ENCODE measurements around the gene ADH6. TPM values are rescaled to one million over a fixed set of nuclear protein-coding genes. Genes with fewer than 3 reads are reported as not detected.
"Not testable (repeated sequence)": the region's sequence is repeated elsewhere in the genome, so short reads cannot be mapped to it uniquely, and the experiment has no call there.

Gene ADH6
- total RNA-seq, 1 donor from 2014 or later: not detected

DNA sequence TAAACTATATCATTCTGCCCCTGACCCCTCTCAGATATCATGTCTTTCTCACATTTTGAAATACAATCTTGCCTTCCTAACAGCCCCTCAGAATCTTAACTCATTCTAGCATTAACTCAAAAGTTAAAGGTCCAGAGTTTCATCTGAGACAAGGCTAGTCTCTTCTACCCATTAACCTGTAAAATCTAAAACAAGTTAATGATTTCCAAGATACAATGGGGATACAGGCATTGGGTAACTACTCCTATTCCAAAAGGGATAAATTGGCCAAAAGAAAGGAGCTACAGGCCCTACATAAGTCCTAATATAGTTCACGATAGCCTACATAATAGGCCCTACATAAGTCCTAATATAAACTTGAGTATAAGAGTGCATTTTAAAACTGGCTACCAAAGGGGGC lies 18.9 kb downstream of the ADH6 start:
- POLR2A ChIA-PET: no interaction called here

DNA sequence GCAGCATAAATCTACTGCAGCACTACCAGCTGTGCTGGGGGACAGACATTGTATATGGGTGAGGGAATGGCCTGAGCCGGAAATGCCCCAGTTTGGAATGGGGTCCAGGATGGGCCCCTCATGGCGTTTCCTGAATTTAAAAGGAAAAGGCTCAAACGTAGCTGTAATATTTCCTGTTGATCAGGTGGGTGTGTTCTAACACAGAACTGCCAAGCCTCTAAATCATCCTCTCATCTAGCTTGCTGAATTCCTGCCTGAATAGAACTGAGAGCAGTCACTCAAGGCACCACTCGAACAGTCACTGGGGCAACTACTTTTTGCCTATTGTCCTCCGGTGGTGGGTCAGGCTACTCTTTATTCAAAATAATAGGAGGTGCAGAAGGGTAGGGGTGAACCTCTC lies 28.7 kb downstream of the ADH6 start:
- ATAC-seq (ENCODE audit: low read depth) (no peak), DNase-seq (no peak)
- no peak overlapping the region for H3K4me3 Mint-ChIP-seq
- TF ChIP-seq, protein P1, sequence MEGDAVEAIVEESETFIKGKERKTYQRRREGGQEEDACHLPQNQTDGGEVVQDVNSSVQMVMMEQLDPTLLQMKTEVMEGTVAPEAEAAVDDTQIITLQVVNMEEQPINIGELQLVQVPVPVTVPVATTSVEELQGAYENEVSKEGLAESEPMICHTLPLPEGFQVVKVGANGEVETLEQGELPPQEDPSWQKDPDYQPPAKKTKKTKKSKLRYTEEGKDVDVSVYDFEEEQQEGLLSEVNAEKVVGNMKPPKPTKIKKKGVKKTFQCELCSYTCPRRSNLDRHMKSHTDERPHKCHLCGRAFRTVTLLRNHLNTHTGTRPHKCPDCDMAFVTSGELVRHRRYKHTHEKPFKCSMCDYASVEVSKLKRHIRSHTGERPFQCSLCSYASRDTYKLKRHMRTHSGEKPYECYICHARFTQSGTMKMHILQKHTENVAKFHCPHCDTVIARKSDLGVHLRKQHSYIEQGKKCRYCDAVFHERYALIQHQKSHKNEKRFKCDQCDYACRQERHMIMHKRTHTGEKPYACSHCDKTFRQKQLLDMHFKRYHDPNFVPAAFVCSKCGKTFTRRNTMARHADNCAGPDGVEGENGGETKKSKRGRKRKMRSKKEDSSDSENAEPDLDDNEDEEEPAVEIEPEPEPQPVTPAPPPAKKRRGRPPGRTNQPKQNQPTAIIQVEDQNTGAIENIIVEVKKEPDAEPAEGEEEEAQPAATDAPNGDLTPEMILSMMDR (IDR thresholded peaks at IDR 0.05): no peak
- H3K9me3 Mint-ChIP-seq: peaks cover 18% of the 10 kb centered on the region
- CTCF ChIA-PET: no interaction called here
- H3K27ac Mint-ChIP-seq: no peak overlapping the region
- no peaks in the 10 kb centered on the region for H3K4me1 Mint-ChIP-seq
- POLR2A ChIA-PET: no interaction called here
- intact Hi-C loops (cut with micrococcal nuclease): no loop called here
- no peaks in the 10 kb centered on the region for H3K27me3 Mint-ChIP-seq
- H3K36me3 Mint-ChIP-seq (ENCODE audit: low read depth): peaks cover 4% of the 10 kb centered on the region

More for the DNA sequence above, 18.9 kb downstream of the ADH6 start:
- H3K36me3 Mint-ChIP-seq (ENCODE audit: low read depth): no peaks in the 10 kb centered on the region
- H3K9me3 Mint-ChIP-seq: no peaks in the 10 kb centered on the region
- TF ChIP-seq, protein P1 (IDR thresholded peaks at IDR 0.05): no peak
- ATAC-seq (ENCODE audit: low read depth): no peak
- no peak overlapping the region for H3K4me3 Mint-ChIP-seq
- intact Hi-C loops (cut with micrococcal nuclease): no loop called here
- no peaks in the 10 kb centered on the region for H3K27me3 Mint-ChIP-seq
- DNase-seq: no peak
- H3K4me1 Mint-ChIP-seq: no peaks in the 10 kb centered on the region
- no peak overlapping the region for H3K27ac Mint-ChIP-seq
- CTCF ChIA-PET: no interaction called here

DNA sequence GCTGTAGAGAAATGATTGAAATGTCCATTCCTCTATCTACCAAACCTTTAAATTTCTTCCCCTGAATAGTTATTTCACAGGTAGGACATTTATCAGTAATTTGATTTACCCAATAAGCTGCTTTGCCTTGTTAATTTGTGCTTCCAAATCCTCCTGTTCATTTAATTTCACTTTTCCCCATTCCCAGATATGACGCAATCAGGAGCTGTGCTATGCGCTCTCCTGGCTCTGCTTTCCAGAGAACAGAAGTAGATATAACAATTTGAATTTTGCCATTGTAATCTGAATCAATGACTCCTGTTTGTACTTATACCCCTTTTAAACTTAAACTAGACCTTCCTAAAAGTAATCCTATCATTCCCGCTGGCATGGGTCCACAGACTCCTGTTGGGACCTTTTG lies 29.1 kb downstream of the ADH6 start:
- ATAC-seq (ENCODE audit: low read depth); H3K27ac Mint-ChIP-seq; CTCF ChIA-PET; intact Hi-C loops (cut with micrococcal nuclease); H3K36me3 Mint-ChIP-seq (ENCODE audit: low read depth); H3K4me1 Mint-ChIP-seq; DNase-seq; POLR2A ChIA-PET; H3K27me3 Mint-ChIP-seq; H3K4me3 Mint-ChIP-seq: not testable (repeated sequence)
- peaks cover 18% of the 10 kb centered on the region for H3K9me3 Mint-ChIP-seq

DNA sequence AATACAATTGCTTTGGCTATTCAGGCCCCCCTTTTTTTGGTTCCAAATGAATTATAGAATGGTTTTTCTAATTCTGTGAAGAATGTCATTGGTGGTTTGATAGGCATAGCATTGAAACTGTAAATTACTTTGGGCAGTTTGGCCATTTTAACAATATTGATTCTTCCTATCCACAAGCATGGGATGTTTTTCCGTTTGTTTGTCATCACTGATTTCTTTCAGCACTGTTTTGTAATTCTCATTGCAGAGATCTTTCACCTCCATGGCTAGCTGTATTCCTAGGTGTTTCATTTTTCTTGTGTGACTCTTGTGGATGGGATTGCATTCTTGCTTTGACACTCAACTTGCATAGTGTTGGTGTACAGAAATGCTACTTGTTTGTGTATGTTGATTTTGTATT lies 33.0 kb downstream of the ADH6 start:
- intact Hi-C loops (cut with micrococcal nuclease): no loop called here

DNA sequence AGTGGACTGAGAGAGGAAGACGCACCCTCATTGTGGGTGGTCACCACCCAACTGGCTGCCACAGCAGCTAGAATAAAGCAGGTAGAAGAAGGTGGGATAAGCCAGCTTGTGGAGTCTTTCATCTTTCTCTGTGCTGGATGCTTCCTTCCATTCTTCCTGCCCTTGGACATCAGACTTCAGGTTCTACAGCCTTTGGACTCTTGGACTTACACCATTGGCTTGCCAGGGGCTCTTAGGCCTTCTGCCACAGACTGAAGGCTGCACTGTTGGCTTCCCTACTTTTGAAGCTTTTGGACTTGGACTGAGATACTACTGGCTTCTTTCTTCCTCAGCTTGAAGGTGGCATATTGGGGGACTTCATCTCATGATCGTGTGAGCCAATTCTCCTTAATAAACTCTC lies 33.5 kb downstream of the ADH6 start:
- H3K27ac Mint-ChIP-seq: no peak overlapping the region
- DNase-seq (no peak), ATAC-seq (ENCODE audit: low read depth) (no peak)
- POLR2A ChIA-PET: no interaction called here
- CTCF ChIA-PET: no interaction called here
- no peaks in the 10 kb centered on the region for H3K27me3 Mint-ChIP-seq
- peaks cover 4% of the 10 kb centered on the region for H3K36me3 Mint-ChIP-seq (ENCODE audit: low read depth)
- H3K4me1 Mint-ChIP-seq: no peaks in the 10 kb centered on the region
- TF ChIP-seq, protein P1 (IDR thresholded peaks at IDR 0.05): no peak
- no peak overlapping the region for H3K4me3 Mint-ChIP-seq
- intact Hi-C loops (cut with micrococcal nuclease): no loop called here
- peaks cover 13% of the 10 kb centered on the region for H3K9me3 Mint-ChIP-seq

More for the DNA sequence above, 33.0 kb downstream of the ADH6 start:
- Mint-ChIP-seq H3K36me3 (ENCODE audit: low read depth) (peaks cover 4% of the 10 kb centered on the region), H3K27ac (no peak overlapping the region), H3K4me3 (no peak overlapping the region), H3K27me3 (no peaks in the 10 kb centered on the region), H3K4me1 (no peaks in the 10 kb centered on the region), H3K9me3 (peaks cover 17% of the 10 kb centered on the region)
- CTCF ChIA-PET: no interaction called here
- POLR2A ChIA-PET: no interaction called here
- TF ChIP-seq, protein P1 (IDR thresholded peaks at IDR 0.05): no peak
- ATAC-seq (ENCODE audit: low read depth) (no peak), DNase-seq (no peak)

DNA sequence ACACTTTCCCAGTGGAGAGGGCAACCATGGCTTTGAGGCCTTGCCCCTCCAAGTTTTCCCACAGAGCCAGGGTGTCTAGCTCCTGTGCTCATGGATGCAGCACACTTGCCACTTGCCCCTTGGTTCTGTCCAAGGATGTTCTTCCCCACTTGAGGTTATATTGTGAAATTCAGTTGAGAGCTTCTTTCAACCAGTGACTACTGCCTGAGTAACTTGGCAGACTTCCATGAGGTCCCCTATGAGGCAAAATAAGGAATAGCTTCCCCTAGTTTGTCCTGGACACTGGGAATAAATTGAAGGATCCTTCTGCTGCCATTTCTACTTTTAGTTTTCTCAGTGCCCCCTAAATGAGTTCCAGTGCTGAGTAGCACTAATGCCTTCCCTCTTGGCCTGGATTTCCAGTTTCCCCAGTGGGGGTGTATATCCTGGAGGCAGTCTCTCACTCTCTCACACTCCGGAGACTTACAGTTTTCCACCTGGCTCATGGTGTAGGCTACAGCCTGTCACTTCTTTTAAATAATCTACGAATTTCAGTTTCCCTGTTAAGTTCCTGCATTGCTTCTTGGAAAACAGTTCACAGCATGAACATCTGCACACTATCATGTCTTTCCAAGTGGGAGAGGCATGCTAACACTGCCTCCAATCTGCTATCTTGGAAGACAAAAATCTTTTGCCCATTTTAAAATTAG lies 38.5 kb downstream of the ADH6 start:
- Mint-ChIP-seq H3K4me3 (no peak overlapping the region), H3K9me3 (peaks cover 12% of the 10 kb centered on the region), H3K36me3 (ENCODE audit: low read depth) (peaks cover 6% of the 10 kb centered on the region), H3K27ac (no peak overlapping the region), H3K4me1 (no peaks in the 10 kb centered on the region), H3K27me3 (no peaks in the 10 kb centered on the region)
- DNase-seq (no peak), ATAC-seq (ENCODE audit: low read depth) (no peak)
- CTCF ChIA-PET: no interaction called here
- TF ChIP-seq, protein P1 (IDR thresholded peaks at IDR 0.05): no peak
- POLR2A ChIA-PET: no interaction called here
- intact Hi-C loops (cut with micrococcal nuclease): no loop called here
